Mesenchymal stem cell (in vitro differentiated cells and primary cell): Measurements from ENCODE around the gene CBLB.
A peak's percentile ranks its signal among the peaks of the same experiment; 100 is the strongest.

Experiments used
- DNase-seq: peaks from one replicate; pipeline ENCODE4 v3.0.0-alpha.2; 2013
- H2AFZ ChIP-seq: one replicate; pipeline ENCODE4 v1.6.1; 2013; ENCODE audit warnings: low read depth, mild to moderate bottlenecking, control low read depth, inconsistent platforms, low read length, moderate library complexity
- H2AK5ac ChIP-seq: 2 replicates; pipeline ENCODE4 v1.6.1; 2013; ENCODE audit warnings: low read length, moderate library complexity, mild to moderate bottlenecking, inconsistent platforms; ENCODE audit not compliant: severe bottlenecking
- H2BK120ac ChIP-seq: one replicate; pipeline ENCODE4 v1.6.1; 2013; ENCODE audit warnings: low read depth, mild to moderate bottlenecking, inconsistent platforms, low read length, moderate library complexity
- H2BK12ac ChIP-seq, 2 experiments: one replicate each; pipeline ENCODE4 v1.6.1; 2013; ENCODE audit warnings: inconsistent platforms in 2 of 2, low read length in 2 of 2, mild to moderate bottlenecking in 2 of 2, moderate library complexity in 2 of 2, control low read depth in 1 of 2
- H2BK15ac ChIP-seq: one replicate; pipeline ENCODE4 v1.6.1; 2013; ENCODE audit warnings: mild to moderate bottlenecking, low read depth, inconsistent platforms; ENCODE audit not compliant: poor library complexity, severe bottlenecking
- H2BK5ac ChIP-seq: 2 replicates; pipeline ENCODE4 v1.6.1; 2013; ENCODE audit warnings: low read depth, mild to moderate bottlenecking, low read length, control low read depth, inconsistent platforms; ENCODE audit not compliant: poor library complexity, severe bottlenecking
- H3K14ac ChIP-seq, 2 experiments: one replicate each; pipeline ENCODE4 v1.6.1; 2013; ENCODE audit warnings: inconsistent platforms in 2 of 2, low read length in 2 of 2, control low read depth in 1 of 2, mild to moderate bottlenecking in 1 of 2, moderate library complexity in 1 of 2
- H3K18ac ChIP-seq, 2 experiments: one replicate each; pipeline ENCODE4 v1.6.1; 2013; ENCODE audit warnings: inconsistent platforms in 2 of 2, low read length in 2 of 2, control low read depth in 1 of 2, low read depth in 1 of 2, mild to moderate bottlenecking in 1 of 2
- H3K23ac ChIP-seq, 2 experiments: one replicate each; pipeline ENCODE4 v1.6.1; 2013; ENCODE audit warnings: inconsistent platforms in 2 of 2, low read length in 2 of 2, mild to moderate bottlenecking in 2 of 2, moderate library complexity in 2 of 2, control low read depth in 1 of 2
- H3K27ac ChIP-seq: 2 replicates; pipeline ENCODE4 v1.5.1; 2013; ENCODE audit warnings: mild to moderate bottlenecking, moderate library complexity, low read length, control low read depth, inconsistent platforms; ENCODE audit not compliant: poor library complexity, severe bottlenecking
- H3K27me3 ChIP-seq, 2 experiments: 2 replicates each; pipeline versions ENCODE4 v1.6.1 to v1.7.0; 2013; ENCODE audit warnings: low read length in 2 of 2, mild to moderate bottlenecking in 2 of 2, moderate library complexity in 2 of 2, control low read depth in 1 of 2, inconsistent platforms in 1 of 2; ENCODE audit not compliant: control insufficient read depth in 1 of 2, insufficient read depth in 1 of 2
- H3K36me3 ChIP-seq, 2 experiments: 2 replicates each; pipeline versions ENCODE4 v1.6.1 to v1.7.0; 2013; ENCODE audit warnings: low read length in 2 of 2, control low read depth in 1 of 2, inconsistent platforms in 1 of 2, low read depth in 1 of 2, mild to moderate bottlenecking in 1 of 2; ENCODE audit not compliant: insufficient read depth in 2 of 2, control insufficient read depth in 1 of 2
- H3K4ac ChIP-seq, 2 experiments: one replicate each; pipeline ENCODE4 v1.6.1; 2013; ENCODE audit warnings: inconsistent platforms in 2 of 2, low read length in 2 of 2, mild to moderate bottlenecking in 2 of 2, moderate library complexity in 2 of 2, control low read depth in 1 of 2, low read depth in 1 of 2
- H3K4me1 ChIP-seq: 2 replicates; pipeline ENCODE4 v1.6.1; 2013; ENCODE audit warnings: low read depth, low read length, control low read depth; ENCODE audit not compliant: control insufficient read depth, insufficient read depth
- H3K4me2 ChIP-seq: 2 replicates; pipeline ENCODE4 v1.6.1; 2013; ENCODE audit warnings: low read length, mild to moderate bottlenecking, inconsistent platforms; ENCODE audit not compliant: poor library complexity, severe bottlenecking
- H3K4me3 ChIP-seq, 2 experiments: 2 replicates each; pipeline versions ENCODE4 v1.5.1 to v1.7.0; 2013; ENCODE audit warnings: low read length in 2 of 2, mild to moderate bottlenecking in 2 of 2, control low read depth in 1 of 2, low read depth in 1 of 2; ENCODE audit not compliant: insufficient read depth in 1 of 2
- H3K79me1 ChIP-seq: replicated peaks from 2 replicates; pipeline ENCODE4 v1.6.1; 2013; ENCODE audit warnings: mild to moderate bottlenecking, control low read depth, low read length, inconsistent platforms; ENCODE audit not compliant: poor library complexity, severe bottlenecking
- H3K9ac ChIP-seq: 2 replicates; pipeline ENCODE4 v1.7.0; 2013; ENCODE audit warnings: mild to moderate bottlenecking, low read length, moderate library complexity
- H3K9me3 ChIP-seq: 2 replicates; pipeline ENCODE4 v1.7.0; 2013; ENCODE audit warnings: mild to moderate bottlenecking, low read length; ENCODE audit not compliant: control insufficient read depth
- H4K8ac ChIP-seq: one replicate; pipeline ENCODE4 v1.6.1; 2013; ENCODE audit warnings: inconsistent platforms, mild to moderate bottlenecking, low read length, moderate library complexity
- H4K91ac ChIP-seq: one replicate; pipeline ENCODE4 v1.6.1; 2013; ENCODE audit warnings: mild to moderate bottlenecking, low read length, inconsistent platforms
- WGBS: methylation state at CpG from one replicate; pipeline ENCODE4 v1.1.7; 2013; ENCODE audit warnings: mixed read lengths; 5-methylcytosine and 5-hydroxymethylcytosine counted together

The CBLB gene

DNA sequence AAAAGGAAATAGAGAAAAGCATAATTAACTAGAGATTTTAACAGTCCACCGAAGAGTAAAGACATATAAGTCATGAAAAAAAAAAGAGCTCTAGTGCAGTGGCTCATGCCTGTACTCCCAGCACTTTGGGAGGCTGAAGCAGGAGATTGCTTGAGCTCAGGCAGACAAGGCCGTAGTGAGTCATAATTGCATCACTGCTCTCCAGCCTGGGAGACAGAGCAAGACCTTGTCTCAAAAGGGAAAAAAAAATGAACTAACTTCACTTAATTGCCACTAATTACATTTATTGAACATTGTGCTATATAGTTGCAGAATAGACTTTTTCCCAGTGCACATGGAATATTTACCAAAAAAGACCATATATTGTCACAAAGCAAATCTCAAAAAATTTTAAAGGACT is 221.8 kb downstream of the CBLB start:
- Histone ChIP-seq H2BK12ac (no peak overlapping the region), H3K36me3 (no peaks in the 10 kb centered on the region), H4K91ac (no peak overlapping the region), H3K27ac (no peak overlapping the region), H2AFZ (no peak overlapping the region), H3K4me3 (no peak overlapping the region), H3K4me2 (no peak overlapping the region), H2BK120ac (no peak overlapping the region), H2BK5ac (no peak overlapping the region), H3K4me1 (no peaks in the 10 kb centered on the region), H3K27me3 (no peaks in the 10 kb centered on the region), H4K8ac (no peak overlapping the region), H3K9me3 (no peaks in the 10 kb centered on the region), H2BK15ac (no peak overlapping the region), H3K18ac (no peak overlapping the region), H3K79me1 (no peaks in the 10 kb centered on the region), H3K14ac (no peak overlapping the region), H3K23ac (no peak overlapping the region), H3K4ac (no peak overlapping the region), H2AK5ac (no peak overlapping the region), H3K9ac (peak overlapping the region; percentile 24)
- peak; percentile 94 for DNase-seq
- WGBS, result 0% methylated on average over 2 of the region's 2 CpGs

DNA sequence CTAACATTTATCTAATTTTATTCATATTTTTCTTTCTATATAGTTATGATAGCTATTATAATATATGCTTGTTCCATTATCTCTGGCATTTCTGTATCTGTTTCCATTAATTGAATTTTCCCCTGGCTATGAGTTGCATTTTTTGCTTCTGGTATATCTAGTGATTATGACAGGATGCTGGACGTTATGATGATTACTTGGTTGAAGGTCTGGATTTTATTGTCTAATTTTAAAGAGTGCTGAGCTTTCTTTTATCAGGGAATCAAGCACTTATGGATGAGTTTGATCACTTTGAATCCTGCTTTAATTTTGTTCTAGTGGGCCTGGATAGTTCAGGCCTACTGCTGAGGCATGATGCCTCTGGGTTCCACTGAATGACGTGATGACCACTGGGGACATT is 229.7 kb downstream of the CBLB start:
- H3K4me1 ChIP-seq, result no peaks in the 10 kb centered on the region
- no peaks in the 10 kb centered on the region for H3K9me3 ChIP-seq
- H3K27me3 ChIP-seq, result no peaks in the 10 kb centered on the region
- 89% methylated on average over 2 of the region's 2 CpGs for WGBS
- no peak overlapping the region for H3K18ac ChIP-seq
- no peak overlapping the region for H2BK12ac ChIP-seq
- no peak overlapping the region for H2AFZ ChIP-seq
- H3K23ac ChIP-seq, result no peak overlapping the region
- no peak overlapping the region for H3K4ac ChIP-seq
- H3K79me1 ChIP-seq, result no peaks in the 10 kb centered on the region
- no peak overlapping the region for H3K4me3 ChIP-seq
- no peak overlapping the region for H4K91ac ChIP-seq
- H2BK15ac ChIP-seq, result no peak overlapping the region
- no peak overlapping the region for H3K9ac ChIP-seq
- H2BK5ac ChIP-seq, result no peak overlapping the region
- H3K4me2 ChIP-seq, result no peak overlapping the region
- H3K14ac ChIP-seq, result no peak overlapping the region
- H3K27ac ChIP-seq, result no peak overlapping the region
- DNase-seq, result no peak
- H4K8ac ChIP-seq, result no peak overlapping the region
- H2BK120ac ChIP-seq, result no peak overlapping the region
- H3K36me3 ChIP-seq, result no peaks in the 10 kb centered on the region
- H2AK5ac ChIP-seq, result no peak overlapping the region

DNA sequence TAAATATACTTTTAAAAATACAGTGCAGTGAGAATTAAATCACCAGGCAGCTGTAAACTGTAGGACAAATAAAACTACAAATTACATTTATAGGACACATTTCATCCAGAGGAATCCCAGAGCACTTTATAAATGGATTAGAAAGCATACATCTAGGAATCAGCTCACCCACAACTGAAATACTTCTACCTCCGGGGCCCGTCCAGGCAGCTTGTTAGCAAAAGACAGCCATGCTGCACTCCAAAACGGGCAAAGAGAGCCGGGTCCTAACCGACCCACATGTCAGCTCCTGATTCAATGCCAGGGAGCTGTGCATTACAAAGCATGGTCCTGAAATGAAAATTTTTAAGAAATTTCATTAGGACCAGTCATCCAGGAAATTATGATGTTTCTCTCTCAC is 234.1 kb downstream of the CBLB start:
- H3K36me3 ChIP-seq, result no peaks in the 10 kb centered on the region
- H3K18ac ChIP-seq, result no peak overlapping the region
- 99% methylated on average over 5 of the region's 5 CpGs for WGBS
- H2BK15ac ChIP-seq, result no peak overlapping the region
- H3K4ac ChIP-seq, result no peak overlapping the region
- H3K79me1 ChIP-seq, result no peaks in the 10 kb centered on the region
- no peak overlapping the region for H3K4me2 ChIP-seq
- no peak overlapping the region for H3K9ac ChIP-seq
- DNase-seq, result no peak
- no peak overlapping the region for H3K27ac ChIP-seq
- H3K4me1 ChIP-seq, result no peaks in the 10 kb centered on the region
- H2BK120ac ChIP-seq, result no peak overlapping the region
- no peaks in the 10 kb centered on the region for H3K9me3 ChIP-seq
- H2AFZ ChIP-seq, result no peak overlapping the region
- no peak overlapping the region for H3K14ac ChIP-seq
- H3K4me3 ChIP-seq, result no peak overlapping the region
- no peak overlapping the region for H4K8ac ChIP-seq
- no peak overlapping the region for H4K91ac ChIP-seq
- no peak overlapping the region for H3K23ac ChIP-seq
- H2BK12ac ChIP-seq, result no peak overlapping the region
- no peak overlapping the region for H2BK5ac ChIP-seq
- no peak overlapping the region for H2AK5ac ChIP-seq
- no peaks in the 10 kb centered on the region for H3K27me3 ChIP-seq

GRCh38 chr3:105629718-105630117 is 239.1 kb downstream of the CBLB start:
- Histone ChIP-seq H3K9ac (no peak overlapping the region), H2BK15ac (no peak overlapping the region), H4K91ac (no peak overlapping the region), H3K9me3 (no peaks in the 10 kb centered on the region), H3K27ac (no peak overlapping the region), H3K79me1 (no peaks in the 10 kb centered on the region), H2AFZ (no peak overlapping the region), H3K4me3 (no peak overlapping the region), H3K18ac (no peak overlapping the region), H2BK12ac (no peak overlapping the region), H2BK120ac (no peak overlapping the region), H3K4ac (no peak overlapping the region), H3K14ac (no peak overlapping the region), H3K4me2 (no peak overlapping the region), H3K36me3 (no peaks in the 10 kb centered on the region), H3K4me1 (no peaks in the 10 kb centered on the region), H4K8ac (no peak overlapping the region), H2AK5ac (no peak overlapping the region), H3K27me3 (no peaks in the 10 kb centered on the region), H2BK5ac (no peak overlapping the region), H3K23ac (no peak overlapping the region)
- no peak for DNase-seq
